NCI-H345 treated with DMSO at 0.1 percent for 48 hours (cell line): Measurements from ENCODE around the gene SCN1B.
"Not testable (repeated sequence)": the region's sequence is repeated elsewhere in the genome, so short reads cannot be mapped to it uniquely, and the experiment has no call there.

Experiments
- DNase-seq: peaks from one replicate; lab custom pipeline; 2025; ENCODE audit not compliant: unreplicated experiment; lab: John Stamatoyannopoulos, UW

The SCN1B gene

DNA sequence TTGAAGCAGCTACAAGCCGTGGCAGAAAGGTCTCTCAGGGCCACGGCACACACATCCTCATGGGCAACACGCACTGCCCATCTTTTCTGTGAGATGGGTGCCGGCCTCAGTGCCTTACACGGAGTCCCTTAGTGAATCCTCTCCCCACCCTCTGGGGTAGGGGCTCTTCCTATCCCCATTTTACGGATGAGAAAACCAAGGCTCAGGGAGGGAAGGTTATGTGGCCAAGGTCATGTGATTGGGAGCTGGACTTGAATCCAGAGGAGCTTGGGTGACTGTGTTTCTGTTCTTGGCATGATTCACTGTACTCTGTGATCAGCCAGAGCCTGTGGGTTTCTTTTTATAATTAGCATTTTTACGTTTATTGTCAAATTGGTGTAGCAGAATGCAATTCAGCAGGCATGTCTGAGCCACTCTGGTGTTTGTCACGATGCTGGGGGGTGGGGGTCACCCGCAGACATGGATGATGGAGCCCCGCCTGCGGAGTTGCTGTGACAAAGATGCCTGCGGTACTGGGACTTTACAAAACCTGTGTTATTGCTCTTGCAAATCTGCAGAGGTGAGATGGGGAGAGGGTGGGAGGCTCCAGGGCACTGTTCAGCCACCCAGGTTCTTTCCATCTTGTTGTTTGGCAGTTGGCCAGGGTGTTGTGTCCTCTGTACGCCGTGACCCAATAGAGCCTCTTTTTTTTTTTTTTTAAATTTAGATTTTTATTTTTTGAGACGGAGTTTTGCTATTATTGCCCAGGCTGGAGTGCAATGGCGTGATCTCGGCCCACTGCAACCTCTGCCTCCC lies 4.5 kb downstream of the SCN1B start:
- no peak for DNase-seq

DNA sequence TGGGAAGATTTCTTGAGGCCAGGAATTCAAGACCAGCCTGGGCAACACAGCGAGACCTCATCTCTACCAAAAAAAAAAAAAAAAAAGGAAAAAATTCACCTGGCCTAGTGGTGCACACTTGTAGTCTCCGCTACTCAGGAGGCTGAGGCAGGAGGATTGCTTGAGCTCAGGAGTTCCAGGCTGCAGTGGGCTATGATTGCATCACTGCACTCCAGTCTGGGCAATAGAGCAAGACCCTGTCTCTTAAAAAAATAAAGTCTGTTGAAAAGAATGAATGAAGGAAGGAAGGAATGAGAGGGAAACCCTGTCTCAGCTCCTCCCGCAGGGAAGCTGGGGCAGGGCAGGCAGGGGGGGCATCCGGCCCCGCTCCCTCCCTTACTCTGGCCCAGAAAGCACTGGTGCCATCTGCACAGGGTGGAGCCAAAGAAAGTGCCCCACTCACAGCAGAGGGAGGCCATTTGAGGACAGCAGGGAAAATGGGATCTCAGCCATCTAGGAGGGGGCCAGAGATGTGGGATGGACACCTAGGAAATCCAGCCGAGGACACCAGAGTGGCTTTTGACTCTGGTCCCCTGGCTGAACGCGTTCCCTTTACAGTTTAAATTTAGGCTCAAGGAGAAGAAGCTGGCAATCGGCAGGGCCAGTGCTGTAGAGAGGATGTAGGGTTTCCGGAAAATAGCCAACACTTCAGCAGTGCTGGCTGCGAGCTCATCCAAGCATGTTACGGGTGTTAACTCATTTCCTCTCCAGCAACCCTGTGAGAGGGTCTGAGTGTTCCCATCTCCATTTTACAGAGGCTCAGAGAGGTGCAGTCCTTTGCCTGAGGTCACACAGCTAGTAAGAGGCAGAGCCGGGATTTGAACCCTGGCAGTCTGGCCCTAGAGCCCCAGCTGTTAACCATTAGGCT lies 7.7 kb downstream of the SCN1B start:
- DNase-seq, result no peak

DNA sequence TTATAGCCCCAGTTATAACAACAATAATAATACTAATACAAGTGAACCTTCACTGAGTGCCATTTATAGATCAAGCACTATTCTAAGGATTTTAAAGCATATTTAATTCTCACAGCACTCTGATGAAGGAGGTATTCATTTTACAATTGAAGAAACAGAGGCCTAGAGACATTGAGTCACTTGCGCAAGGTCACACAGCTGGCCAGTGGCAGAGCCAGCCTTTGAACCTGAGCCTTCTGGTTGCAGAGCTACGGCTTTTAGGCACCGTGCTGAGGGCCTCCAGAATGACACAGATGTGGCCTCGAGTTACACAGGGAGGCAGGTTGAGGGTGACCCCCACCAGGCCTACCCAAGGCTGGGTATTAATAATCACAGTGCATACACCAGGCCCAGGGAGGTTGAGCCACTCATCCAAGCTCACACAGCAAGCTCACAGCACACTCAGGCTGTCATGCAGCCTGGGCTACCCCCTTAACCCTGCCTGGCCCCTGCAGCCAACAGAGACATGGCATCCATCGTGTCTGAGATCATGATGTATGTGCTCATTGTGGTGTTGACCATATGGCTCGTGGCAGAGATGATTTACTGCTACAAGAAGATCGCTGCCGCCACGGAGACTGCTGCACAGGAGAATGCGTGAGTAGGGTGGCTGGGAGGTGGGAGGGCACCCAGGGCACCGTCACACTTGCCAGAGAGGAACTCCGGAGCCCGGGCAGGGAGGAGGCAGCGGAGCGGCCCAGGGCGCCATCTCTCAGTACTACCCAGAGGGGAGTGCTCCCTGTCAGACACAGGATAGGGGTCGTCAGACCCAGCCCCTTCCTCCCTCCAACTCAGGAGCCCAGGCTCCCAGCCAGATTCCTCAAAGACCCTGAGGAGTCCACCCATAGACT lies 8.6 kb downstream of the SCN1B start:
- no peak for DNase-seq

DNA sequence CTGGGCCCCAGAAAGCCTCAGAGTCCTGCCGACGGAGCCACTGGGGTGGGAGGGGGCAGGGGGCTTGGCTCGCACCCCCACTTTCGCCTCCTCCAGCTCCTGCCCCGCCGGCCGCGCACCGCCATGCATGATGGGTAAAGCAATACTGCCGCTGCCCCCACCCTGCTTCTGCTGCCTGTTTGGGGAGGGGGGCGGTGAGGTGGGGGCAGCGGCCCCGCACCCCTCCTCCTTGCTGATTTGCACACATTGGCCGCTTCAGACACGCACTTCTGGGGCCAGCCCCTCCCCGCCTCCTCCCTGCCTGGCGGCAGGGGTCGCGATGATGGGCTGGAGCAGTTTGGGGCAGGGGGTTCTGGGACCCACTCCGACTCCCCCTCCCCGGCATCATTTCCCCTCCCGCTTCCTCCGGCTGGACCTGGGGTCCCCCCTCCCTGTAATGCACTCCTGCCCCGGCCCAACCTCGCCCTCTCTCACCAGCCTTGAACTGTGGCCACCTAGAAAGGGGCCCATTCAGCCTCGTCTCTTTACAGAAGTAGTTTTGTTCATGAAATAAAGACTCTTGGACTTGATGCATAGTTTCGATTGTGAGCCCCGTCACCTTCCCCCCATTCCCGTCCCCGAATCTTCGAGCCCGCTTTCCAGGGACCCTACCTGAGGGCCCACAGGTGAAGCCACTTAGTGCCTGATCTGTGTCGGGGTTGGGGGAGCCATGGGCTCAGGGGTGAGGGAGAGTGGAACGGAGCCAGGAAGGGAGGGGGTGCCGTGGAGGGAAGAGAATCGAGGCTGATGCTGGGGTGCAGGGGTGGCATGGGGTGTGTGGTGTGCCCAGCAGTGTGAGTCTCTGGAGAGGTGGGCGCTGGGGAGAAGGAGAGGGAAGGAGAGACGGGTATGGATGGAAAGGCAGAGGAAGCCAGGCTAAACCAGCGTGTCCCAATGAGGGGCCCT lies 9.9 kb downstream of the SCN1B start:
- no peak for DNase-seq

DNA sequence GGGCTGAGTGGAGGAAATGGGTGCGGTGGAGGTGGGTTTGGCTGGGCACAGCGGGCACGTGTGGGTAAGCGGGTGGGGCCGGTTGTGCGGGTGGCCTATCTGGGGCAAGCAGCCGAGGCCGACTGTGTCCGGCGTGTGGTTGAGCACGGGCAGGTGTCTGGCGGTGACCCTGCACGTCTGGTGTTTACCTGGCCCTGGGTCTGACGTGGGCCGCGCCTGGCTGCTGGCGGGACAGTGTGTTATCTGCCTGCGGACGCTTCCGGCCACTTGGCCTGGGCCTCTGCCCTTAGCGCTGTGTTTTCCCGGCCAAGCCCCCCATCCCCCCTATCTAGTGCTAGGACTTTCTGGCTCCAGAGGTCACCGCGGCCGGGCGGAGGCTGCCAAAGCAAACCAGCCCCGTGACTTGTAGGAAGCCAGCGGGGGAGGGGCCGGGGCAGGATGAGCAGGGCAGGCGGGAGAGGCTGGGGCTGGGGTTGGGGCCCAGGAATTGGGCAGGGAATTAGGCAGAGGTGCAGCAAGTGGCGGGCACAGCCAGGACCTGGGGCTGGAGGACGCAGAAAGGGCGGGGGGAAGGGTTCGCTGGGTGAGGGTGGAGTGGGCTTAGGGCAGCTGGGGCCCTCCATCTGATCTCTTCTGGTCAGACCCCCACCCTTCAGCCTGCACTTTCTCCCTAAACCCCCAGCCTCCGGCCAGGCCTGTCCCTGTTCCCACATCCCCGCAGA lies 10.7 kb downstream of the SCN1B start:
- DNase-seq, result no peak

DNA sequence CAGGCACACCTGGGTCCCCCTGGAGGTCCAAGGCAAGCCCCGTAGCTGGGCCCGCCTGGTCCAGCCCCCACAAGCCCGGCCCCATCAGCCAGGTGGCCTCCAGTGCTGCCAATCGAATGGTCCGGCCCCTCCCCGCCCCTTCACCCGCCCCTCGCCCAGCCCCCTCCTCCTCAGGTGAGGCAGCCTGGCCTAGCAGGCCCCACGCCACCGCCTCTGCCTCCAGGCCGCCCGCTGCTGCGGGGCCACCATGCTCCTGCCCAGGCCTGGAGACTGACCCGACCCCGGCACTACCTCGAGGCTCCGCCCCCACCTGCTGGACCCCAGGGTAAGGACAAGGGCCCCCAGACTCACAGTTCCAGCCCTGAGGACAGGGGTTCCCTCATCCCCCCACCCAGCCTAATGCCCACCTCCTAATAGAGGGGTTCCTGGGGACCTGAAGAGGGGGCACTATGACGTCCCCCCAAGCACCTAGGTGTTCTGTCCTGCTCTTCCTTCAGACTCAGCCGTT lies 11.3 kb downstream of the SCN1B start, which contains the start of gene HPN:
Gene HPN, plus strand, starts transcription at position 174 of the 508 bp plus-strand sequence. CDS start 786 bp downstream, outside the sequence.
- no peak for DNase-seq

DNA sequence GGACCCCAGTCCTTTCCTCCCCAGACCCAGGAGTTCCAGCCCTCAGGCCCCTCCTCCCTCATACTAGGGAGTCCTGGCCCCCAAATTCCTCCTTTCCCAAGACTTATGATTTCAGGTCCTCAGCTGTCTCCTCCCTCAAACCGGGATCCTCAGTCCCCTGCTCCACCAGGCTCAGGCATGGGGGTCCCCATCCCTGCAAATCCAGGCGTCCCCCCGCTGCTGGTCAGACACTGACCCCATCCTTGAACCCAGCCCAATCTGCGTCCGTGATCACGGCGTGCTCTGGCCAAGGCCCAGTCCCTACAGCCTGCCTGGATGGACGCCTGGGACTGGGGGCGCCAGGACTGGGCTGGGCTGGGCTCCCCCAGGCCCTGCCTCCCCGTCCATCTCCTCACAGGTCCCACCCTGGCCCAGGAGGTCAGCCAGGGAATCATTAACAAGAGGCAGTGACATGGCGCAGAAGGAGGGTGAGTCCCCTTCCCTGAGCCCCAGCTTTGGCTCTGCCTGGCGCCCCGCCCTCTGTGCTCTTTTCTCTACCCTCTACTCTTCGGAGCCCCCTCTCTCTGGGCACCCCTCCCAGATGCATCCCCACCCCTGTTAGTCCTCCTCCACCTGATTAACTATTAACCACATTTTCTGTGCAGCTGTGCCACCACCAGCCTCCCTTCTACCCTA lies 11.9 kb downstream of the SCN1B start:
- no peak for DNase-seq

DNA sequence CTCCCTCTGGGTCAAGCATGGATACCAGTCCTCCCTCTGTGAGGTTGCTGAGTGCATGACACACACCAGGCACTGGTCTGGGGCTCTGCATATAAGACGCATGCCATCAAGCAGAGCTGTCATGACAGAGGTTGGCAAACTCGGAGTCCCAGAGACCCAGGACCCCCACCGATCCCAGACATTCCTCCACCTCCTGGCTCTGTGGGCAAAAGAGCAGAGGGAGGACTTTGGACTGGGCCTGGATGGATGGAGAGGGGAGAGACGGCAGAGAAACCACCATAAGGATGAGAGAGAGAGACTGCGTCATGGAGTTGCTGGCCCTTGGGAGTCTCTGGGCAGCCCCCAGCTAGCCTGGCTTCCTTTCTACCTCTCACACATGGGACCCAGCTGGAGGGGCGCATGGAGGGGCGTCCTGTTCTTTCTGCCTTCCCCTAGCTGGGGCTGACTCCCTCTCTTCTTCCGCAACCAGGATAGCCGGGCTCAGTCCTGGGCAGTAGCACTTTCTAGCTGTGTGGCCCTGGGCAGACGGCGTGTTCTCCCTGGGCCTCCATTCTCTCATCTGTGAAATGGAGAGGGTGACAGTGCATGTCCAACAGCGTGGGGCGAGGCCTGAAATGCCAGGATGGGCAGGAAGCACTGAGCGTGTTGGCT lies 12.8 kb downstream of the SCN1B start:
- DNase-seq, result no peak

DNA sequence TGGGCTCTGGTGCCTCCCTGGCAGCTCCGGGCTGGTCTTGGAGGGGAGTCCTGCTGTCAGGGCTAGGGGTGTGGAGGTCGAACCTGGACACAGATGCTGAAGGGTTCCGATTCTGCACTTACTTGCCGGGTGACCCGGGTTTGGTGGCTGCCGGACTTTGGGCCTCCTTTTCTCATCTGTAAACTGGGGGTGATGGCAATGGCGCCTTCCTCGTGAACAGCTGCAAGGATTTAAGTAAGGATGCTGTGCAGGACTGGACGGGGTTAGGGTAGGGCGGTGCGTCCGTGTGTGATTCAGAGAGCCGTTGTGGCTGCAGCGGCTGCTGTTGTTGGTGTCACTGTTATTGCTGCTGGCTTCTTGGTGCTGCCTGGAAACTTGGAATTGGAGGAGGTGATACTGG lies 13.6 kb downstream of the SCN1B start:
- DNase-seq, result no peak

DNA sequence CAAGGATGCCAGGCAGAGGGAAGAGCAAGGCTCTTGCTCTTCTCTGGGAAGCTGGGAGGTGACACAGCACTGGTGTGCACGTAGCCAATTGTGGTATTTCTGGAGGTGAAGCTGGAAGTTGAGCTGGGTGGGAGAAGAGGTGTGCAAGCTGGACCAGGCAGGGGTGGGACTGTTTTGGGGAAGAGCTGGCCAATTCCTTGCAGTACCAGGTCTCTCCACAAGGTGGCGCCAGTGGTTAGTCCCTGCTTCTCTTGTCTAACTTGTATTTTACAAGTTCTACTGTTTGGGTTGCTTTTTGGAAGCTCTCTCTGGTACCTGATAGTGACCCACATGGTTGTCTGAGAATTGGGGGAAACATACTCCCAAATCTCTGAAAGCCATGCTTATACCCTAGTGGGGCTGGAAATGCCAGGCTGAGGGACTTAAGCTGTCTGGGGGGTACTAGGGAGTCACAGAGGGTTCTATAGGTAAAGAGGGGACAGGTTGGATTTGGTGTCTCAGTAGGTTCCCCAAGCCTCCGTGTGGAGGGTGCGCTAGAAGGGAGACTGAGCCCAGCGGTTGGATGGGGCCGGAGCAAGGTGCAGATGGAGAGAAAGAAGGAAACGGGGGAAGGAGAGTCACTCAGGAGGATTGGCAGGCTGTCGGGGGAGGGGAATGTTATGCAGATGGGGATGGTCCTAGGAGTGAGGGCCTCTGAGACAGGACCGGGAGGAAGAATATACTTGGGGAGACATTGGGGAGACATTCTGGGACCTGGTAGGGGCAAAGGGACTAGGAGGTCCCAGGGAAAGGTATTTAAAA lies 14.2 kb downstream of the SCN1B start:
- DNase-seq, result peak; percentile 52

DNA sequence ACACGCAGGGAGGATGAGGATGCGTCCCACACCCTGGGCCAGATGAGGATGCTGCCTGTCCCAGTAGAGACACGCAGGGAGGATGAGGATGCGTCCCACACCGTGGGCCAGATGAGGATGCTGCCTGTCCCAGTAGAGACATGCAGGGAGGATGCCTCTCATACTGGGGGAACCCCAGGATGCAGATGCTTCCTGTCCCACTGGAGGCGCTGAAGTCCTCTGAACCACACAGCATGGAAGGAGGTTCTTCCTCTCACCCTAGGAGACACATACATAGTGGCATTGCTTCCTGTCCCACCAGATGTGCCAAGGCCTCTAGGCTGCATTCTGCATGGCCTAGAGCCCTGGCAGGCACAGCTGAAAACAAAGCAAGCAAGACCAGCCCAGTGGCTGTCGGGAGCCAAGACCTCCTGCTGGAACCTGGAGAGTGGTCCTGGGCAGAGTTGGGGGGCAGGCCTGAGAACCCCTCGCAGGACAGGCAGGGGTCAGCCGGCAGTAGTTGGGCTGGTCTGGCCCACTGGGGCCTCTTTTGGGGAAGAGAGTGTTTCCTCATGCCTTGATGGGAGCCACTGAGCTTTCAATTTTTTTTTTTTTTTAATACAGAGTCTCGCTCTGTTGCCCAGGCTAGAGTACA lies 15.5 kb downstream of the SCN1B start:
- DNase-seq, result no peak

DNA sequence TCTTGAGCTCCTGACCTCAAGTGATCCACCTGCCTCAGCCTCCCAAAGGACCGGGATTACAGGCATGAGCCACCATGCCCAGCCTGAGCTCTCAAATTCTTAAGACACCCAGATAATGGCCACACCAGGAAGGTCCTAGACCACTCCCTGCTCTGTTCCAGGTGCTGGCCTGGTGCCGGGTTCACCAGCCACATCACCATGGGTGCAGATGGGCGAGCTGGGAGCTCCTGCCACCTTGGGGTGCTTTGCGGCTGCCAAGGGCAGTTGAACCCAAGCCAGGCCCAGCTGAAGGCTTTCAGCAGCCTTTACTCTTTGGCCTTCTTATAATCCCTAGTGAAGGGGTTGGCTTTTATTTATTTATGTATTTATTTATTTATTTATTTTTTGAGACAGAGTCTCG lies 16.2 kb downstream of the SCN1B start:
- no peak for DNase-seq

DNA sequence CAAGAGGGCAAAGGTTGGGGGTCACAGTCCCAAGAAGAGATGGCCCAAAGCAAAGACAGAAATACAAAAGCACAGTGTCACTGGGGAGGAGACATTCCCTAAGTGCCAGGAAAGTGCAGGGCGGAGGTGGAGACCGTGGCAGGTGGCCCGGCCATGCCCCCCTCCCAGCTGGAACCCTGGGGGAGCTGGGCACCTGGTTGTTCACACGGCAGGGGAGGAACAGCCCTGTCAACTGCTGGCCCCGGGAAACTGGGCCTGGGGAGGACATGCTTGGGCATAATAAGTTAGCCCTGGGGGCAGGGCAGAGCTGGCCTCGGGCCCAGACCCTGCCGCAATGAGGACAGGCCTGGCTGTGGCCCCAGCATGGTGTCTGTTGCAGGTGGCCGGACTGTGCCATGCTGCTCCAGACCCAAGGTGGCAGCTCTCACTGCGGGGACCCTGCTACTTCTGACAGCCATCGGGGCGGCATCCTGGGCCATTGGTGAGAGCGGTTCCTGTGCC lies 18.7 kb downstream of the SCN1B start:
- DNase-seq, result peak; percentile 39

DNA sequence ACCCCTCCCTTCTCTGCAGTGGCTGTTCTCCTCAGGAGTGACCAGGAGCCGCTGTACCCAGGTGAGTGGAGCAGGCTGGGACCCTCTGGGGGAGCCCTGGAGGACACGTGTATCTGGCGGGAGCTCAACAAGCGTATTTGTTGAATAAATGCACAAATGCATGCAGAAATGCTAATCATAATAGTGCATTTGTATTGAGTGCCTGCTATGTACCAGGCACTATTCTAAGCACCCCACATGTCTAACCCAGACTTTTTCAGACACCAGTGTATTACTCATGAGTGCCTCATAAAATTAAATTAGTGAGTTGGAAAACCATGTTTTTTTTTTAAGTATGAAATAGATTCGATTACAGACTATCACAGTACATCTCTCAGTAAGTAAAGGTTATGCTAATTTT lies 19.2 kb downstream of the SCN1B start:
- DNase-seq, result no peak

DNA sequence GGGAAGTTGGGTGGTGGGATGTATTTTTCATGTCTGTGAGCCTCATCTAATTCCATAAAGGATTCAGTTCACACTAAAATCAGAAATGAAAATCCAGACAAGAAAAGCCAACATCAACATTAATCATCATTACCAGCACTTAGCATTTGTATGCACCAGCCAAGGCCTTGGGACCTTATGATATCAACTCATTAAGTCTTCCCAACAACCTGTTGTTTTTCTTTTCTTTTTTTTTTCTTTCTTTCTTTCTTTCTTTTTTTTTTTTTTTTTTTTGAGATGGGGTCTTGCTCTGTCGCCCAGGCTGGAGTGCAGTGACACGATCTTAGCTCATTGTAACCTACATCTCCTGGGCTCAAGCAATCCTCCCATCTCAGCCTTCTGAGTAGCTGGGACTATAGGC lies 20.4 kb downstream of the SCN1B start:
- DNase-seq, result not testable (repeated sequence)

DNA sequence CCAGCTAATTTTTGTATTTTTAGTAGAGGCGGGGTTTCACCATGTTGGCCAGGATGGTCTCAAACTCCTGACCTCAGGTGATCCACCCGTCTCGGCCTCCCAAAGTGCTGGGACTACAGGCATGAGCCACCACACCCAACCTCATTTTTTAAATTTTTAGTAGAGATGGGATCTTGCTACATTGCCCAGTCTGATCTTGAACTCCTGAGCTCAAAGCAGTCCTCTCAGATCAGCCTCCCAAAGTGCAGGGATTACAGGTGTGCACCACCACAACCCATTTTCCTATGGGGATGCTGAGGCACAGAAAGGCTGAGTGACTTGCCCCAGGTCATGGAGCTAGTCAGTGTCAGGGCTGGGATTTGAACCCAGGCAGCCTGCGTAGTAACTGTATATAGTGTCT lies 21.0 kb downstream of the SCN1B start:
- not testable (repeated sequence) for DNase-seq

DNA sequence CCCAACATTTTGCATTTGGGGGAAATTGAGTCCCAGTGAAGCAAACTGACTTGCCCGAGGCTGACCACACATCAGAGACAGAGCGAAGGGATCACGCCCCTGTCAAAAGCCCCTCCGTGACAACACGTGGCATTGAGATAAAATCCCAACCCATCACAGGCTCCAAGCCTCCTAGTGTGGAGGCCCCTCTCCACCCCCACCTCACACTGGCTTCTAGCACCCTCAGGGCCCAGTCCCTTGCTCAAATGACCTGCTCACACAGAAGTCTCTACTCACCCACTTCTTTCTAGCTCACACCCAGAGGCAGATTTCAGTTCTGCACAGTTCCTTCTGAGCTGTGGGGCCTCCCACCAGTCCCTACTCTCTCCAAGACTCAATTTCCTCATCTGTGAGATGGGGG lies 21.5 kb downstream of the SCN1B start:
- DNase-seq, result no peak
